ENCODE measurements around the gene ARHGAP22. TPM values are rescaled to one million over a fixed set of nuclear protein-coding genes. Genes with fewer than 3 reads are reported as not detected.

ARHGAP22 gene
- total RNA-seq, 1 donor: 45.6 TPM

- no peak overlapping the region for H3K4me3 ChIP-seq (ENCODE audit: insufficient read depth, low read length)
- H3K79me2 ChIP-seq (ENCODE audit: insufficient read depth, low read length): peaks cover 98% of the 10 kb centered on the region
- no peak for TF ChIP-seq CTCF (IDR thresholded peaks at IDR 0.05; ENCODE audit: extremely low read depth, low read depth, low read length)
- no peak overlapping the region for H3K4me2 ChIP-seq (ENCODE audit: insufficient read depth, low read length)
- H2AFZ ChIP-seq (ENCODE audit: low read length): no peak overlapping the region
- no peak overlapping the region for H3K27ac ChIP-seq (ENCODE audit: low read depth, low read length)
- H3K27me3 ChIP-seq (ENCODE audit: insufficient read depth, low read length): no peaks in the 10 kb centered on the region
- H3K9me3 ChIP-seq (ENCODE audit: low read depth, low read length): no peaks in the 10 kb centered on the region
- peaks cover 65% of the 10 kb centered on the region for H3K36me3 ChIP-seq (ENCODE audit: insufficient read depth, low read length)
- DNase-seq (ENCODE audit: insufficient read length, low spot score, missing footprints): no peak
- peaks cover 5% of the 10 kb centered on the region for H3K4me1 ChIP-seq (ENCODE audit: insufficient read depth, low read length)
- peaks cover 8% of the 10 kb centered on the region for H4K20me1 ChIP-seq (ENCODE audit: insufficient read depth, low read length)
Observed at GRCh38 chr10:48554246-48554645, 50.6 kb downstream of the ARHGAP22 start.

GRCh38 chr10:48552946-48553564, 51.8 kb downstream of the ARHGAP22 start:
- TF ChIP-seq CTCF (IDR thresholded peaks at IDR 0.05; ENCODE audit: extremely low read depth, low read depth, low read length): no peak
- H3K4me1 ChIP-seq (ENCODE audit: insufficient read depth, low read length): peaks cover 5% of the 10 kb centered on the region
- H3K27ac ChIP-seq (ENCODE audit: low read depth, low read length): peak overlapping the region; percentile 57
- no peak overlapping the region for H3K4me3 ChIP-seq (ENCODE audit: insufficient read depth, low read length)
- peaks cover 8% of the 10 kb centered on the region for H4K20me1 ChIP-seq (ENCODE audit: insufficient read depth, low read length)
- H2AFZ ChIP-seq (ENCODE audit: low read length): no peak overlapping the region
- no peak overlapping the region for H3K4me2 ChIP-seq (ENCODE audit: insufficient read depth, low read length)
- peaks cover 99% of the 10 kb centered on the region for H3K79me2 ChIP-seq (ENCODE audit: insufficient read depth, low read length)
- peaks cover 63% of the 10 kb centered on the region for H3K36me3 ChIP-seq (ENCODE audit: insufficient read depth, low read length)
- no peaks in the 10 kb centered on the region for H3K9me3 ChIP-seq (ENCODE audit: low read depth, low read length)
- DNase-seq (ENCODE audit: insufficient read length, low spot score, missing footprints): no peak
- H3K27me3 ChIP-seq (ENCODE audit: insufficient read depth, low read length): no peaks in the 10 kb centered on the region

- peak; percentile 81 for TF ChIP-seq CTCF (IDR thresholded peaks at IDR 0.05; ENCODE audit: extremely low read depth, low read depth, low read length)
- H3K27ac ChIP-seq (ENCODE audit: low read depth, low read length): peak overlapping the region; percentile 57
- DNase-seq (ENCODE audit: insufficient read length, low spot score, missing footprints): peak; percentile 95
- peak overlapping the region; percentile 66 for H2AFZ ChIP-seq (ENCODE audit: low read length)
- no peak overlapping the region for H3K4me2 ChIP-seq (ENCODE audit: insufficient read depth, low read length)
- peaks cover 5% of the 10 kb centered on the region for H3K4me1 ChIP-seq (ENCODE audit: insufficient read depth, low read length)
- H3K4me3 ChIP-seq (ENCODE audit: insufficient read depth, low read length): no peak overlapping the region
- H4K20me1 ChIP-seq (ENCODE audit: insufficient read depth, low read length): peaks cover 8% of the 10 kb centered on the region
- H3K36me3 ChIP-seq (ENCODE audit: insufficient read depth, low read length): peaks cover 73% of the 10 kb centered on the region
- no peaks in the 10 kb centered on the region for H3K9me3 ChIP-seq (ENCODE audit: low read depth, low read length)
- peaks cover 99% of the 10 kb centered on the region for H3K79me2 ChIP-seq (ENCODE audit: insufficient read depth, low read length)
- H3K27me3 ChIP-seq (ENCODE audit: insufficient read depth, low read length): no peaks in the 10 kb centered on the region
Observed at GRCh38 chr10:48551861-48552591, 52.8 kb downstream of the ARHGAP22 start.

GRCh38 chr10:48550977-48551376, 53.9 kb downstream of the ARHGAP22 start:
- H2AFZ ChIP-seq (ENCODE audit: low read length): no peak overlapping the region
- H3K9me3 ChIP-seq (ENCODE audit: low read depth, low read length): no peaks in the 10 kb centered on the region
- H3K4me1 ChIP-seq (ENCODE audit: insufficient read depth, low read length): peaks cover 5% of the 10 kb centered on the region
- TF ChIP-seq CTCF (IDR thresholded peaks at IDR 0.05; ENCODE audit: extremely low read depth, low read depth, low read length): no peak
- peaks cover 98% of the 10 kb centered on the region for H3K79me2 ChIP-seq (ENCODE audit: insufficient read depth, low read length)
- H3K4me3 ChIP-seq (ENCODE audit: insufficient read depth, low read length): no peak overlapping the region
- no peak overlapping the region for H3K4me2 ChIP-seq (ENCODE audit: insufficient read depth, low read length)
- H3K27me3 ChIP-seq (ENCODE audit: insufficient read depth, low read length): no peaks in the 10 kb centered on the region
- H3K27ac ChIP-seq (ENCODE audit: low read depth, low read length): no peak overlapping the region
- peaks cover 78% of the 10 kb centered on the region for H3K36me3 ChIP-seq (ENCODE audit: insufficient read depth, low read length)
- H4K20me1 ChIP-seq (ENCODE audit: insufficient read depth, low read length): peaks cover 8% of the 10 kb centered on the region
- no peak for DNase-seq (ENCODE audit: insufficient read length, low spot score, missing footprints)
